ENCODE data around the gene CAST.

The CAST gene

DNA sequence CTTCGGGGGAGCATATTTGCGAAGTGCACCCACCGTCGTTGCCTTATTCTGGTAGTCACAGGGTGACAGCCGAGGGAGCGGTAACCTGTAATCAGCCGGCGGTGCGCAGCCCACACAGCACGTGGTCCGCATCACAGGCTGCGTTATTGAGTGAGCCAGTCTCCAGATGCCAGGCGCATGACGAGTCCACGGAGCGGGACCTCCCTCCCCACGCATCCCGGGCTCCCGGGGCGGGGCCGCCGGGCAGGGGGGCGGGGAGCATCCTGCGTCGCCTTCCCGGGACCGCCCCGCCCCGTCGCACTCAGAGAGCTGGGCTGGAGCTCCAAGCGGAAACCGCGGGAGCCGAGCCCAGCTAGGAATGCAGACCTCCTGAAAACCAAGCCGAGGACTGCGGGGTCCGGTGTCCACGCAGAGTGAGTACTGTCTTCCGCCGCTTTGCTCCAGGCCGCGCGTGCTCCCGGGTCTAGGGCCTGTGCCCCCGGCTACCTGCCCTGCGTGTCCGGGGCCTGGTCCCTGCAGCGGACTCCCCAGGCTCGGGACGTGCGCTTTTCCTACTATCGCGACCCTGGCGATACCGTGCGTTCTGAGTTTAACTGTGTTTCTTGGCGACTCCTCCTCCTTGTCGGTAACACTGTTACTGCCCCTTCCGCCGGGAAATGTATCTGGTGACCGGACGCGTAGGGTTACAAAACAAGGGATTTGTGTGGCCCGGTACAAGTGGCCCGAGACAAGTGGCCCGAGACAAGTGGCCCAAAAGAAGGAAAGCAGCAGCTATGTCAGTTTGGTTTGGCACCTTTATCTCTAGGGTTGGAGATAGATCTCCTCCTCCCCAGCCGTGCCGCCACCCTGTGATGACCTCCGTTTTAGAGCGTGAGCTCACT lies 40.6 kb downstream of the CAST start (continued):
- TF ChIP-seq, protein P1, sequence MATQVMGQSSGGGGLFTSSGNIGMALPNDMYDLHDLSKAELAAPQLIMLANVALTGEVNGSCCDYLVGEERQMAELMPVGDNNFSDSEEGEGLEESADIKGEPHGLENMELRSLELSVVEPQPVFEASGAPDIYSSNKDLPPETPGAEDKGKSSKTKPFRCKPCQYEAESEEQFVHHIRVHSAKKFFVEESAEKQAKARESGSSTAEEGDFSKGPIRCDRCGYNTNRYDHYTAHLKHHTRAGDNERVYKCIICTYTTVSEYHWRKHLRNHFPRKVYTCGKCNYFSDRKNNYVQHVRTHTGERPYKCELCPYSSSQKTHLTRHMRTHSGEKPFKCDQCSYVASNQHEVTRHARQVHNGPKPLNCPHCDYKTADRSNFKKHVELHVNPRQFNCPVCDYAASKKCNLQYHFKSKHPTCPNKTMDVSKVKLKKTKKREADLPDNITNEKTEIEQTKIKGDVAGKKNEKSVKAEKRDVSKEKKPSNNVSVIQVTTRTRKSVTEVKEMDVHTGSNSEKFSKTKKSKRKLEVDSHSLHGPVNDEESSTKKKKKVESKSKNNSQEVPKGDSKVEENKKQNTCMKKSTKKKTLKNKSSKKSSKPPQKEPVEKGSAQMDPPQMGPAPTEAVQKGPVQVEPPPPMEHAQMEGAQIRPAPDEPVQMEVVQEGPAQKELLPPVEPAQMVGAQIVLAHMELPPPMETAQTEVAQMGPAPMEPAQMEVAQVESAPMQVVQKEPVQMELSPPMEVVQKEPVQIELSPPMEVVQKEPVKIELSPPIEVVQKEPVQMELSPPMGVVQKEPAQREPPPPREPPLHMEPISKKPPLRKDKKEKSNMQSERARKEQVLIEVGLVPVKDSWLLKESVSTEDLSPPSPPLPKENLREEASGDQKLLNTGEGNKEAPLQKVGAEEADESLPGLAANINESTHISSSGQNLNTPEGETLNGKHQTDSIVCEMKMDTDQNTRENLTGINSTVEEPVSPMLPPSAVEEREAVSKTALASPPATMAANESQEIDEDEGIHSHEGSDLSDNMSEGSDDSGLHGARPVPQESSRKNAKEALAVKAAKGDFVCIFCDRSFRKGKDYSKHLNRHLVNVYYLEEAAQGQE (tag by site-specific recombination; IDR thresholded peaks at IDR 0.05), result 0 out of 2 replicates have a peak, but pooled peaks have one; percentile 9
- TF ChIP-seq YY1 (tag by site-specific recombination; IDR thresholded peaks at IDR 0.05) (no peak), ZNF660 (tag by site-specific recombination; IDR thresholded peaks at IDR 0.05) (peak; percentile 77), KLF16 (tag by site-specific recombination; IDR thresholded peaks at IDR 0.05) (peak; percentile 79), ZNF132 (tag by site-specific recombination; IDR thresholded peaks at IDR 0.05; ENCODE audit: borderline replicate concordance) (no peak), KLF9 (tag by site-specific recombination; IDR thresholded peaks at IDR 0.05; ENCODE audit: low read depth) (peak; percentile 94), ZIC2 (tag by site-specific recombination; IDR thresholded peaks at IDR 0.05) (peak; percentile 83), ZNF837 (tag by site-specific recombination; IDR thresholded peaks at IDR 0.05) (no peak), REPIN1 (tag by site-specific recombination; IDR thresholded peaks at IDR 0.05; ENCODE audit: low read depth) (peak; percentile 85; the same call in 1 of the 2 replicates), SP7 (tag by site-specific recombination; IDR thresholded peaks at IDR 0.05) (peak; percentile 98), ZNF2 (tag by site-specific recombination; IDR thresholded peaks at IDR 0.05) (0 out of 2 replicates have a peak, but pooled peaks have one; percentile 43), ZNF366 (tag by site-specific recombination; conservative IDR thresholded peaks at IDR 0.05) (peak; percentile 52), ZNF24 (tag by site-specific recombination; IDR thresholded peaks at IDR 0.05) (0 out of 2 replicates have a peak, but pooled peaks have one; percentile 56), OSR2 (tag by site-specific recombination; IDR thresholded peaks at IDR 0.05) (peak; percentile 61), ZBTB20 (tag by site-specific recombination; IDR thresholded peaks at IDR 0.05) (peak; percentile 76), ZNF449 (tag by site-specific recombination; IDR thresholded peaks at IDR 0.05) (peak; percentile 78), ZFHX2 (tag by site-specific recombination; conservative IDR thresholded peaks at IDR 0.05) (peak; percentile 88), ZBTB1 (tag by site-specific recombination; IDR thresholded peaks at IDR 0.05) (peak; percentile 6; the same call in 1 of the 2 replicates), WT1 (tag by site-specific recombination; IDR thresholded peaks at IDR 0.05) (no peak), ZBTB17 (tag by site-specific recombination; IDR thresholded peaks at IDR 0.05) (peak; percentile 89)
- TF ChIP-seq, protein P2, sequence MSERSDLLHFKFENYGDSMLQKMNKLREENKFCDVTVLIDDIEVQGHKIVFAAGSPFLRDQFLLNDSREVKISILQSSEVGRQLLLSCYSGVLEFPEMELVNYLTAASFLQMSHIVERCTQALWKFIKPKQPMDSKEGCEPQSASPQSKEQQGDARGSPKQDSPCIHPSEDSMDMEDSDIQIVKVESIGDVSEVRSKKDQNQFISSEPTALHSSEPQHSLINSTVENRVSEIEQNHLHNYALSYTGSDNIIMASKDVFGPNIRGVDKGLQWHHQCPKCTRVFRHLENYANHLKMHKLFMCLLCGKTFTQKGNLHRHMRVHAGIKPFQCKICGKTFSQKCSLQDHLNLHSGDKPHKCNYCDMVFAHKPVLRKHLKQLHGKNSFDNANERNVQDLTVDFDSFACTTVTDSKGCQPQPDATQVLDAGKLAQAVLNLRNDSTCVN (tag by site-specific recombination; optimal IDR thresholded peaks at IDR 0.05), result peak; percentile 57
- TF ChIP-seq, protein P3, sequence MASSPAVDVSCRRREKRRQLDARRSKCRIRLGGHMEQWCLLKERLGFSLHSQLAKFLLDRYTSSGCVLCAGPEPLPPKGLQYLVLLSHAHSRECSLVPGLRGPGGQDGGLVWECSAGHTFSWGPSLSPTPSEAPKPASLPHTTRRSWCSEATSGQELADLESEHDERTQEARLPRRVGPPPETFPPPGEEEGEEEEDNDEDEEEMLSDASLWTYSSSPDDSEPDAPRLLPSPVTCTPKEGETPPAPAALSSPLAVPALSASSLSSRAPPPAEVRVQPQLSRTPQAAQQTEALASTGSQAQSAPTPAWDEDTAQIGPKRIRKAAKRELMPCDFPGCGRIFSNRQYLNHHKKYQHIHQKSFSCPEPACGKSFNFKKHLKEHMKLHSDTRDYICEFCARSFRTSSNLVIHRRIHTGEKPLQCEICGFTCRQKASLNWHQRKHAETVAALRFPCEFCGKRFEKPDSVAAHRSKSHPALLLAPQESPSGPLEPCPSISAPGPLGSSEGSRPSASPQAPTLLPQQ (tag by site-specific recombination; IDR thresholded peaks at IDR 0.05), result peak; percentile 53; the same call in 1 of the 2 replicates
- TF ChIP-seq, protein P4, sequence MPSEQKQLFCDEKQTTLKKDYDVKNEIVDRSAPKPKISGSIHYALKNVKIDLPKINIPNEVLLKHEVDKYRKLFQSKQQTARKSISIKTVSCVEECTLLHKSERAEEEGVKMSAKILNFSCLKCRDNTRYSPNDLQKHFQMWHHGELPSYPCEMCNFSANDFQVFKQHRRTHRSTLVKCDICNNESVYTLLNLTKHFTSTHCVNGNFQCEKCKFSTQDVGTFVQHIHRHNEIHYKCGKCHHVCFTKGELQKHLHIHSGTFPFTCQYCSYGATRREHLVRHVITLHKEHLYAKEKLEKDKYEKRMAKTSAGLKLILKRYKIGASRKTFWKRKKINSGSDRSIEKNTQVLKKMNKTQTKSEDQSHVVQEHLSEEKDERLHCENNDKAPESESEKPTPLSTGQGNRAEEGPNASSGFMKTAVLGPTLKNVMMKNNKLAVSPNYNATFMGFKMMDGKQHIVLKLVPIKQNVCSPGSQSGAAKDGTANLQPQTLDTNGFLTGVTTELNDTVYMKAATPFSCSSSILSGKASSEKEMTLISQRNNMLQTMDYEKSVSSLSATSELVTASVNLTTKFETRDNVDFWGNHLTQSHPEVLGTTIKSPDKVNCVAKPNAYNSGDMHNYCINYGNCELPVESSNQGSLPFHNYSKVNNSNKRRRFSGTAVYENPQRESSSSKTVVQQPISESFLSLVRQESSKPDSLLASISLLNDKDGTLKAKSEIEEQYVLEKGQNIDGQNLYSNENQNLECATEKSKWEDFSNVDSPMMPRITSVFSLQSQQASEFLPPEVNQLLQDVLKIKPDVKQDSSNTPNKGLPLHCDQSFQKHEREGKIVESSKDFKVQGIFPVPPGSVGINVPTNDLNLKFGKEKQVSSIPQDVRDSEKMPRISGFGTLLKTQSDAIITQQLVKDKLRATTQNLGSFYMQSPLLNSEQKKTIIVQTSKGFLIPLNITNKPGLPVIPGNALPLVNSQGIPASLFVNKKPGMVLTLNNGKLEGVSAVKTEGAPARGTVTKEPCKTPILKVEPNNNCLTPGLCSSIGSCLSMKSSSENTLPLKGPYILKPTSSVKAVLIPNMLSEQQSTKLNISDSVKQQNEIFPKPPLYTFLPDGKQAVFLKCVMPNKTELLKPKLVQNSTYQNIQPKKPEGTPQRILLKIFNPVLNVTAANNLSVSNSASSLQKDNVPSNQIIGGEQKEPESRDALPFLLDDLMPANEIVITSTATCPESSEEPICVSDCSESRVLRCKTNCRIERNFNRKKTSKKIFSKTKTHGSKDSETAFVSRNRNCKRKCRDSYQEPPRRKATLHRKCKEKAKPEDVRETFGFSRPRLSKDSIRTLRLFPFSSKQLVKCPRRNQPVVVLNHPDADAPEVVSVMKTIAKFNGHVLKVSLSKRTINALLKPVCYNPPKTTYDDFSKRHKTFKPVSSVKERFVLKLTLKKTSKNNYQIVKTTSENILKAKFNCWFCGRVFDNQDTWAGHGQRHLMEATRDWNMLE (tag by site-specific recombination; conservative IDR thresholded peaks at IDR 0.05; ENCODE audit: low read depth), result 0 out of 2 replicates have a peak, but pooled peaks have one; percentile 24

All from HEK293 (cell line).